Neural cell (in vitro differentiated cells): ENCODE measurements around the gene WNT7A.

Experiments used
- CTCF ChIP-seq: fragments of 450-650 bp; IDR thresholded peaks from 2 replicates; pipeline ENCODE4 v1.5.1; 2014; ENCODE audit warnings: antibody characterized with exemption, mild to moderate bottlenecking, moderate library complexity; ENCODE audit not compliant: poor library complexity, severe bottlenecking
- EP300 ChIP-seq: fragments of 450-650 bp; conservative IDR thresholded peaks from 2 replicates; pipeline ENCODE4 v1.6.1; 2014; ENCODE audit warnings: antibody characterized with exemption, mild to moderate bottlenecking, moderate library complexity; ENCODE audit not compliant: poor library complexity, severe bottlenecking
- EZH2 ChIP-seq: fragments of 200-600, 300-800 bp; shearing (Covaris generic), sonication (generic); IDR thresholded peaks from 2 replicates; pipeline ENCODE4 v1.6.1; 2014; ENCODE audit warnings: antibody characterized with exemption, low read length, borderline replicate concordance, mild to moderate bottlenecking; ENCODE audit not compliant: insufficient read depth, poor library complexity, severe bottlenecking
- MXI1 ChIP-seq: fragments of 450-650 bp; conservative IDR thresholded peaks from 2 replicates; pipeline ENCODE4 v1.6.1; 2014; ENCODE audit warnings: antibody characterized with exemption, mild to moderate bottlenecking; ENCODE audit not compliant: poor library complexity, severe bottlenecking
- RAD21 ChIP-seq: fragments of 450-650 bp; conservative IDR thresholded peaks from 2 replicates; pipeline ENCODE4 v1.6.1; 2014; ENCODE audit warnings: antibody characterized with exemption, mild to moderate bottlenecking, moderate library complexity
- TAF1 ChIP-seq: IDR thresholded peaks from 2 replicates; pipeline ENCODE4 v1.6.1; 2012; ENCODE audit warnings: low read depth

DNA sequence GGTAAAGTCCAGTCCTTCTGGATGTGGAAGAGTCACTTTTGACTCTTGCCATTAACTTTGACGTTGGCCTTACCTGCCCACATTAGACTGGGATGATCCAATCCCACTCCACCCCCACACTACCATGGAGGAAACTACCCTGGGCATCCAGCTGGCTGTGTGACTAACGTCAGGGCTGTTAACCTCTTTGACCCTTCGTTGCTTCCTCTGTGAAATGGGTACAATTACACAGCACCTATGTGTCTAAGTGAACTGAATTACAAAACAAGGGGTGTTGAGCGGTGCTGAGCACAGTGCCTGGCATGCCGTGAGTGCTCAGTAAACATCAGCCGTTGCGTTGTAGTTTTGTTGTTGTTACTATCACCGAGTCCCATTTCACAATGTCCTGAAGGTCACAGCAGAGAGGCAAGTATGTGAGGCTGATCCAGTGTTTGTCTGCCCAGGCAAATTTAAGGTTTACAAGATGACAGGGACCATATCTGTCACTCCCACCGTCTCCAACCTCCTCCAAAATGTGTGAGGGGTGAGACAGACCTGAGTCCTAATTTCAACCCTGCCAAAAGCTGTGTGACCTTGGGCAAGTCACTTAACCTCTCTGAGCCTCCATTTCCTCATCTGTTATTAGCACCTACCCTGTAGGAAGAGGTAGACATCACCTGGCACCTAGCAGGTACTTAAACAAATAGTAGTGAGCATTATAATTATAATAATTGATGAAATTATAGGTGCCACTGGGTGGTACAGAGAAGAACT, 20.9 kb downstream of the WNT7A start:
- TF ChIP-seq RAD21 (no peak), CTCF (no peak), EP300 (no peak), EZH2 (no peak), TAF1 (no peak), MXI1 (no peak)
